SU-DHL-6 (cell line): ENCODE measurements around the gene NTRK3.

ENCODE experiments used
- CTCF ChIP-seq: fragments of 200-600 bp; sonication (generic); IDR thresholded peaks from one replicate; pipeline ENCODE4 v1.5.1; 2017; ENCODE audit warnings: antibody characterized with exemption, mild to moderate bottlenecking, low read length, moderate library complexity; ENCODE audit not compliant: insufficient read depth, poor library complexity, severe bottlenecking
- EZH2phosphoT487 ChIP-seq: fragments of 200-600 bp; sonication (generic), shearing (Covaris generic); conservative IDR thresholded peaks from 2 replicates; pipeline ENCODE4 v1.6.1; 2018; ENCODE audit warnings: mild to moderate bottlenecking, antibody characterized with exemption, low read length, moderate library complexity, mixed read lengths

GRCh38 chr15:87943626-87944025 is 312.9 kb downstream of the NTRK3 start:
- no peak for TF ChIP-seq CTCF
- TF ChIP-seq EZH2phosphoT487: no peak
